K562 (cell line): ENCODE results near the gene WNT8A. TPM values are rescaled to one million over a fixed set of nuclear protein-coding genes. Genes with fewer than 3 reads are reported as not detected.

Source experiments
- ATAC-seq: fragments of 200-7000 bp; cut with Tn5 transposase; 3 replicates; pipeline ENCODE4 v1.9.1; 2020; ENCODE audit warnings: moderate library complexity
- BruUV-seq: library from RNA; stranded (reverse); fragments of 400-500 nt; replicated peaks from 2 replicates; lab custom pipeline; 2021; lab: Mats Ljungman, UMichigan
- CTCF ChIA-PET: fragments of 300-600 bp; formaldehyde crosslinking; extraction: SDS; loops from one replicate; lab custom pipeline; 2021; ENCODE audit warnings: low intra/inter-chr PET ratio; lab: Yijun Ruan, JAX
- POLR2A ChIA-PET: fragments of 300-600, 350-650 bp; sonication (Branson Sonifier 250); formaldehyde crosslinking; extraction: SDS; loops from one replicate; lab custom pipeline; 2021; ENCODE audit warnings: antibody characterized with exemption, inconsistent platforms; lab: Yijun Ruan, JAX
- DNase-seq, 4 experiments: peaks; one replicate each; pipeline versions ENCODE4 v3.0.0 to v3.0.0-alpha.2; 2011 to 2018; ENCODE audit warnings: low spot score in 3 of 4, mixed read lengths in 3 of 4; ENCODE audit errors: extremely low read depth in 1 of 4
- FAIRE-seq: peaks from 2 replicates; lab custom pipeline; 2011; peaks lifted over from hg19 to GRCh38; lab: Jason Lieb, UNC
- H2AFZ ChIP-seq: 2 replicates; pipeline ENCODE4 v1.6.0; 2011; ENCODE audit warnings: low read depth, low read length, control low read depth, inconsistent platforms
- H3K27ac ChIP-seq: fragments of 200-600 bp; 3 replicates; pipeline ENCODE4 v1.8.0; 2011; ENCODE audit warnings: low read depth, mild to moderate bottlenecking, control low read depth, inconsistent platforms, low read length, moderate library complexity, mixed read lengths; ENCODE audit errors: extremely low read depth
- H3K27me3 ChIP-seq, 2 experiments: fragments of 300-600 bp in 1 of 2; 2 replicates in 1 of 2; 3 replicates in 1 of 2; pipeline versions ENCODE4 v1.6.0 to v1.8.0; 2011; ENCODE audit warnings: inconsistent platforms in 2 of 2, low read length in 2 of 2, mild to moderate bottlenecking in 1 of 2, mixed read lengths in 1 of 2, moderate library complexity in 1 of 2; ENCODE audit not compliant: control insufficient read depth in 2 of 2, insufficient read depth in 2 of 2
- H3K36me3 ChIP-seq: fragments of 300-600 bp; 3 replicates; pipeline ENCODE4 v1.8.0; 2011; ENCODE audit warnings: mild to moderate bottlenecking, low read length, inconsistent platforms; ENCODE audit not compliant: control insufficient read depth, insufficient read depth
- H3K4me1 ChIP-seq, 2 experiments: fragments of 200-600 bp in 1 of 2; replicated peaks in 1 of 2; 2 replicates in 1 of 2; 3 replicates in 1 of 2; pipeline versions ENCODE4 v1.5.1 to v1.8.0; 2011; ENCODE audit warnings: inconsistent platforms in 2 of 2, low read length in 2 of 2, mild to moderate bottlenecking in 1 of 2, mixed read lengths in 1 of 2, moderate library complexity in 1 of 2; ENCODE audit not compliant: control insufficient read depth in 2 of 2, insufficient read depth in 2 of 2
- H3K4me2 ChIP-seq: 2 replicates; pipeline ENCODE4 v1.6.1; 2011; ENCODE audit warnings: low read length, control low read depth, inconsistent platforms, mixed read lengths; ENCODE audit not compliant: insufficient read depth
- H3K4me3 ChIP-seq: fragments of 200-600 bp; sonication (generic), shearing (Covaris generic); 2 replicates; pipeline ENCODE4 v1.5.1; 2016; ENCODE audit warnings: control low read depth, inconsistent platforms
- H3K79me2 ChIP-seq: fragments of 200-600 bp; 3 replicates; pipeline ENCODE4 v1.8.0; 2011; ENCODE audit warnings: low read length, inconsistent platforms; ENCODE audit not compliant: control insufficient read depth, insufficient read depth
- H3K9ac ChIP-seq, 2 experiments: 2 replicates each; pipeline versions ENCODE4 v1.6.0 to v1.6.1; 2011; ENCODE audit warnings: low read depth in 2 of 2, low read length in 2 of 2, control low read depth in 1 of 2, inconsistent platforms in 1 of 2, mild to moderate bottlenecking in 1 of 2, mixed read lengths in 1 of 2; ENCODE audit not compliant: insufficient read depth in 1 of 2
- H3K9me1 ChIP-seq: one replicate; pipeline ENCODE4 v1.6.0; 2011; ENCODE audit warnings: inconsistent platforms, mild to moderate bottlenecking, low read length, moderate library complexity; ENCODE audit not compliant: control insufficient read depth, insufficient read depth
- H3K9me3 ChIP-seq: replicated peaks from 2 replicates; pipeline ENCODE4 v1.5.1; 2011; ENCODE audit warnings: low read depth, low read length, inconsistent platforms; ENCODE audit not compliant: control insufficient read depth, insufficient read depth
- H4K20me1 ChIP-seq: replicated peaks from 2 replicates; pipeline ENCODE4 v1.6.1; 2011; ENCODE audit warnings: low read length, inconsistent platforms, mixed read lengths; ENCODE audit not compliant: control insufficient read depth, insufficient read depth
- CSDE1 ChIP-seq, 2 experiments: fragments of 450-650 bp; IDR thresholded peaks; 2 replicates each; pipeline ENCODE4 v1.6.1; 2016; ENCODE audit warnings: mild to moderate bottlenecking in 1 of 2
- KLF10 ChIP-seq: fragments of 250-450 bp; sonication (Bioruptor Pico); IDR thresholded peaks from 2 replicates; pipeline ENCODE4 v1.6.1; 2021; ENCODE audit warnings: matching md5 sums
- NELFE ChIP-seq: IDR thresholded peaks from 2 replicates; pipeline ENCODE4 v1.6.1; 2011; ENCODE audit warnings: mild to moderate bottlenecking; ENCODE audit not compliant: insufficient read depth, insufficient read length
- NFE2 ChIP-seq: IDR thresholded peaks from 2 replicates; pipeline ENCODE4 v1.6.1; 2014; ENCODE audit warnings: antibody characterized with exemption, low read depth
- PTRF ChIP-seq: fragments of 450-650 bp; IDR thresholded peaks from 2 replicates; pipeline ENCODE4 v1.6.1; 2016; ENCODE audit warnings: mild to moderate bottlenecking, missing genetic modification characterization, missing compliant biosample characterization
- TBL1XR1 ChIP-seq, 2 experiments: IDR thresholded peaks; 2 replicates each; pipeline ENCODE4 v1.6.1; 2012; ENCODE audit warnings: improper control_type of control experiment in 2 of 2, low read length in 2 of 2, mild to moderate bottlenecking in 1 of 2
- TFAM ChIP-seq: fragments of 250-450 bp; sonication (Bioruptor Pico); conservative IDR thresholded peaks from 2 replicates; pipeline ENCODE4 v1.5.0; 2021; ENCODE audit warnings: mild to moderate bottlenecking, moderate library complexity
- TSC22D4 ChIP-seq: fragments of 450-650 bp; IDR thresholded peaks from 2 replicates; pipeline ENCODE4 v1.6.1; 2016; ENCODE audit warnings: missing genetic modification characterization, missing biosample characterization, control low read depth
- WHSC1 ChIP-seq: IDR thresholded peaks from one replicate; pipeline ENCODE4 v1.6.1; 2012; ENCODE audit warnings: low read length, control low read depth, inconsistent platforms
- WGBS: fragments of 100-300 bp; shearing (Covaris generic); methylation state at CpG from one replicate; pipeline ENCODE4 v1.1.6; 2016; ENCODE audit warnings: low coverage, mixed read lengths; ENCODE audit not compliant: insufficient coverage; ENCODE audit errors: missing lambda C conversion rate; 5-methylcytosine and 5-hydroxymethylcytosine counted together
- in situ Hi-C: fragments of 300-500 bp; cut with MboI; formaldehyde crosslinking; loops from 4 replicates; pipeline ENCODE4 v1.15.0; 2018; ENCODE audit warnings: inconsistent platforms, mixed read lengths
- intact Hi-C: fragments of 100-400 bp; cut with micrococcal nuclease; formaldehyde crosslinking; loops from 2 replicates; pipeline ENCODE4 v1.14.2; 2022
- polyA plus RNA-seq, 8 experiments: library from polyadenylated mRNA; depleted of rRNA in 4 of 8; stranded (reverse) in 5 of 8; unstranded in 3 of 8; fragments of >200 nt; fragmentation: Nextera tagmentation in 2 of 8; fragmentation: Illumina TruSeq in 1 of 8; extraction: Ambion mirVana in 2 of 8; extraction: Trizol in 1 of 8; gene quantifications; 2 replicates each; pipeline versions ENCODE4 v1.2.1 to v1.2.3, GENCODE V29; 2011 to 2014; ENCODE audit warnings: inconsistent platforms in 1 of 8, missing spikeins in 1 of 8
- total RNA-seq, 7 experiments: library from RNA; depleted of rRNA in 6 of 7; stranded (reverse); fragments of >200 nt in 6 of 7; fragmentation: Illumina TruSeq in 2 of 7; extraction: Trizol in 2 of 7; gene quantifications; 2 replicates each; pipeline versions ENCODE4 v1.2.1 to v1.2.3, GENCODE V29; 2011 to 2021; ENCODE audit warnings: low replicate concordance in 1 of 7
- TF ChIP-seq, protein P1 (sequence below): sonication (generic); formaldehyde crosslinking; IDR thresholded peaks from 2 replicates; pipeline ENCODE4 v1.8.0; 2022; ENCODE audit warnings: mild to moderate bottlenecking, low read depth, missing genetic modification reagents
- TF ChIP-seq, protein P2 (sequence below), 2 experiments: fragments of 450-650 bp; IDR thresholded peaks; 2 replicates each; pipeline ENCODE4 v1.6.1; 2016; ENCODE audit warnings: mild to moderate bottlenecking in 2 of 2, borderline replicate concordance in 1 of 2, low read depth in 1 of 2, moderate library complexity in 1 of 2
- TF ChIP-seq, protein P3 (sequence below): fragments of 450-650 bp; IDR thresholded peaks from 2 replicates; pipeline ENCODE4 v1.6.1; 2016; ENCODE audit warnings: antibody characterized with exemption

Gene WNT8A
- total and polyA plus RNA-seq, 9 of the 15 experiments (the other 6 are each of a cell fraction or from before 2014, with no cell fraction given) = not detected

DNA sequence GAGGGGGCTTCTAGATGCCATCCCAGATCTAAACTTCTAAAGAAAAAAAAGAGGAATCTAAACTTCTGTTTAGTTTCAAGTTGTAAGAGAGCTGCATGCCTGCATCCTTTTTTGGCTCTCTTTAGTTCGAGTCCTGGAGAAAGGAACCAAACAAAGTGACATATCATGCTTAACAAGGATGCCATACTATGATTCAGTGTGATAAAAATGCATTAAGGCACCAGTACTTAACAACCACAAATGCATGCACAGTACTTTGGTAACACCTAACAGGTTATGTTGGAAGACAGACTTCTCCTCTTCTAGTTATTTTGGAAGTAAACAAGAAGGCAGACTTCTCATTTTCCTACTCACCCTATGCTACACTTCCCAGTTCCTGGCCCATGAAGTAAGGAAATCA, 28.1 kb downstream of the WNT8A start:
- Histone ChIP-seq H3K9me1 (no peaks in the 10 kb centered on the region), H3K27me3 (peaks cover 14 to 15% of the 10 kb centered on the region in 2 experiments; a peak in 3 of 5 replicates), H3K4me3 (no peak overlapping the region), H2AFZ (no peak overlapping the region), H4K20me1 (no peaks in the 10 kb centered on the region; the same call in 1 of the 2 replicates), H3K9ac (no peak overlapping the region), H3K27ac (no peak overlapping the region), H3K36me3 (no peaks in the 10 kb centered on the region), H3K9me3 (no peaks in the 10 kb centered on the region), H3K4me1 (no peaks in the 10 kb centered on the region; a peak in 1 of 5 replicates), H3K79me2 (no peaks in the 10 kb centered on the region), H3K4me2 (no peak overlapping the region)
- DNase-seq = no peak
- WGBS = 0% methylated on average over 1 of the region's 1 CpG
- in situ Hi-C loops = no loop called here
- intact Hi-C loops = no loop called here
- no peak for FAIRE-seq
- ATAC-seq = no peak
- ChIA-PET CTCF (no interaction called here), POLR2A (interaction anchor here (1.2 kb wide), 1 partner anchor 85 kb away, joined by 3 read pairs; no protein-coding TSS in a partner anchor)
- BruUV-seq = no TSS peak
- no peak for TF ChIP-seq CSDE1 (IDR thresholded peaks at IDR 0.05)
- TF ChIP-seq, protein P1, sequence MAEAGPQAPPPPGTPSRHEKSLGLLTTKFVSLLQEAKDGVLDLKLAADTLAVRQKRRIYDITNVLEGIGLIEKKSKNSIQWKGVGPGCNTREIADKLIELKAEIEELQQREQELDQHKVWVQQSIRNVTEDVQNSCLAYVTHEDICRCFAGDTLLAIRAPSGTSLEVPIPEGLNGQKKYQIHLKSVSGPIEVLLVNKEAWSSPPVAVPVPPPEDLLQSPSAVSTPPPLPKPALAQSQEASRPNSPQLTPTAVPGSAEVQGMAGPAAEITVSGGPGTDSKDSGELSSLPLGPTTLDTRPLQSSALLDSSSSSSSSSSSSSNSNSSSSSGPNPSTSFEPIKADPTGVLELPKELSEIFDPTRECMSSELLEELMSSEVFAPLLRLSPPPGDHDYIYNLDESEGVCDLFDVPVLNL (CRISPR knock-in tag) = no peak
- no peak for TF ChIP-seq TSC22D4 (tag)
- no peak for TF ChIP-seq WHSC1
- no peak for TF ChIP-seq TFAM
- TF ChIP-seq, protein P2, sequence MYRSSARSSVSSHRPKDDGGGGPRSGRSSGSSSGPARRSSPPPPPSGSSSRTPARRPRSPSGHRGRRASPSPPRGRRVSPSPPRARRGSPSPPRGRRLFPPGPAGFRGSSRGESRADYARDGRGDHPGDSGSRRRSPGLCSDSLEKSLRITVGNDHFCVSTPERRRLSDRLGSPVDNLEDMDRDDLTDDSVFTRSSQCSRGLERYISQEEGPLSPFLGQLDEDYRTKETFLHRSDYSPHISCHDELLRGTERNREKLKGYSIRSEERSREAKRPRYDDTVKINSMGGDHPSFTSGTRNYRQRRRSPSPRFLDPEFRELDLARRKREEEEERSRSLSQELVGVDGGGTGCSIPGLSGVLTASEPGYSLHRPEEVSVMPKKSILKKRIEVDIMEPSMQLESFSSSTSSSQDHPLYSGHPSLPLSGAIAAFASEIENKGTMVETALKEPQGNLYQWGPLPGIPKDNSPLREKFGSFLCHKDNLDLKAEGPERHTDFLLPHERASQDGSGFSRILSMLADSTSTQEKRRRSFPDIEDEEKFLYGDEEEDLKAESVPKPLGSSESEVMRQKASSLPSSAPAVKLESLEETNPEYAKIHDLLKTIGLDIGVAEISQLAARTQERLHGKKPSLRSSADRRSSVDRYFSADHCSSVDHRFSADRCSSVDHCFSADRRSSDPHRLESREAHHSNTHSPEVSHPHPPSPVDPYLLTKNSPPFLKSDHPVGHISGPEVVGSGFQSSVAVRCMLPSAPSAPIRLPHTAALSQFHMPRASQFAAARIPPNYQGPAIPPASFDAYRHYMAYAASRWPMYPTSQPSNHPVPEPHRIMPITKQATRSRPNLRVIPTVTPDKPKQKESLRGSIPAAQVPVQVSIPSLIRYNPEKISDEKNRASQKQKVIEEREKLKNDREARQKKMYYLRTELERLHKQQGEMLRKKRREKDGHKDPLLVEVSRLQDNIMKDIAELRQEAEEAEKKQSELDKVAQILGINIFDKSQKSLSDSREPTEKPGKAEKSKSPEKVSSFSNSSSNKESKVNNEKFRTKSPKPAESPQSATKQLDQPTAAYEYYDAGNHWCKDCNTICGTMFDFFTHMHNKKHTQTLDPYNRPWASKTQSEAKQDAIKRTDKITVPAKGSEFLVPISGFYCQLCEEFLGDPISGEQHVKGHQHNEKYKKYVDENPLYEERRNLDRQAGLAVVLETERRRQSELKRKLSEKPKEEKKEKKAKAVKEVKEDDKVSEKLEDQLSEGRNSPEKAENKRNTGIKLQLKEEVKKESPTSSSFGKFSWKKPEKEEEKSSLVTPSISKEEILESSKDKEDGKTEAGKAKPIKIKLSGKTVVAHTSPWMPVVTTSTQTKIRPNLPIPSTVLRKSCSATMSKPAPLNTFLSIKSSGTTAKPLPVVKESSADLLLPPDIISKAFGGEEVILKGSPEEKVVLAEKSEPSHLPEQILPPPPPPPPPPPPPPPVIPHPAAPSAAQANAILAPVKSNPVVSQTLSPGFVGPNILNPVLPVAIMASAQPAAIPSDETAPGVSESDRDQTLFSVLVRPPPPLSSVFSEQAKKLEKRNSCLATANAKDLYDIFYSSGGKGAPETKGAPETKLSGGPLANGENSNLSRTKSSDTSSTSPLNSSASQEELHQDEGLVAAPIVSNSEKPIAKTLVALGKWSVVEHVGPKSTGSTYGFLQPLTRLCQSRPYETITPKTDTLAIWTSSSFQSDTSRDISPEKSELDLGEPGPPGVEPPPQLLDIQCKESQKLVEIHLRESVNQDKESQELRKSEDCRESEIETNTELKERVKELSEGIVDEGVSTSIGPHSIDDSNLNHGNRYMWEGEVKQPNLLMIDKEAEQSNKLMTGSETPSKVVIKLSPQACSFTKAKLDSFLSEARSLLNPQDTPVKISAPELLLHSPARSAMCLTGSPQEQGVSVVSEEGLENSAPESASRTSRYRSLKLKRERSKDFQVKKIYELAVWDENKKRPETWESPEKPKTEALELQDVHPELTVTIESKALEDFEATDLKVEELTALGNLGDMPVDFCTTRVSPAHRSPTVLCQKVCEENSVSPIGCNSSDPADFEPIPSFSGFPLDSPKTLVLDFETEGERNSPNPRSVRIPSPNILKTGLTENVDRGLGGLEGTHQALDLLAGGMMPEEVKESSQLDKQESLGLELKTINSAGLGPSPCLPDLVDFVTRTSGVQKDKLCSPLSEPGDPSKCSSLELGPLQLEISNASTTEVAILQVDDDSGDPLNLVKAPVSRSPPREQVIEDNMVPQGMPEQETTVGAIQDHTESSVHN (IDR thresholded peaks at IDR 0.05; ENCODE audit: borderline replicate concordance in 1 of 2, low read depth in 1 of 2) = no peak
- no peak for TF ChIP-seq PTRF (tag)
- no peak for TF ChIP-seq TBL1XR1 (IDR thresholded peaks at IDR 0.05; ENCODE audit: low read length in 2 of 2)
- TF ChIP-seq KLF10 (CRISPR knock-in tag) = no peak
- TF ChIP-seq NELFE = no peak
- TF ChIP-seq, protein P3, sequence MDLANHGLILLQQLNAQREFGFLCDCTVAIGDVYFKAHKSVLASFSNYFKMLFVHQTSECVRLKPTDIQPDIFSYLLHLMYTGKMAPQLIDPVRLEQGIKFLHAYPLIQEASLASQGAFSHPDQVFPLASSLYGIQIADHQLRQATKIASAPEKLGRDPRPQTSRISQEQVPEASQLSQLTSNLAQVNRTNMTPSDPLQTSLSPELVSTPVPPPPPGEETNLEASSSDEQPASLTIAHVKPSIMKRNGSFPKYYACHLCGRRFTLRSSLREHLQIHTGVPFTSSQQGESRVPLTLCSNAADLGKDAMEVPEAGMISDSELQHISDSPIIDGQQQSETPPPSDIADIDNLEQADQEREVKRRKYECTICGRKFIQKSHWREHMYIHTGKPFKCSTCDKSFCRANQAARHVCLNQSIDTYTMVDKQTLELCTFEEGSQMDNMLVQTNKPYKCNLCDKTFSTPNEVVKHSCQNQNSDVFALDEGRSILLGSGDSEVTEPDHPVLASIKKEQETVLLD = no peak
- TF ChIP-seq NFE2 = no peak
